ENCODE data around the gene DCAF4L1.
A peak's percentile ranks its signal among the peaks of the same experiment; 100 is the strongest.

The DCAF4L1 gene, protein sequence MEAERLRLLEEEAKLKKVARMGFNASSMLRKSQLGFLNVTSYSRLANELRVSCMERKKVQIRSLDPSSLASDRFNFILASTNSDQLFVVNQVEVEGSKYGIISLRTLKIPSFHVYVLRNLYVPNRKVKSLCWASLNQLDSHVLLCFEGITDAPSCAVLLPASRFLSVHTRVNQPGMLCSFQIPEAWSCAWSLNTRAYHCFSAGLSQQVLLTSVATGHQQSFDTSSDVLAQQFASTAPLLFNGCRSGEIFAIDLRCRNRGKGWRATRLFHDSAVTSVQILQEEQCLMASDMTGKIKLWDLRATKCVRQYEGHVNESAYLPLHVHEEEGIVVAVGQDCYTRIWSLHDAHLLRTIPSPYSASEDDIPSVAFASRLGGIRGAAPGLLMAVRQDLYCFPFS
- total RNA-seq = 0.17 to 2.2 (median 0.40) reads per million in 17 experiments

- no peak for DNase-seq
Measured at GRCh38 chr4:41981456-41981855, at the start of gene DCAF4L1. Gene DCAF4L1, plus strand, starts transcription at chr4:41981756. Its CDS starts 37 bp downstream, at chr4:41981793.

GRCh38 chr4:41932988-41933387, 48.6 kb upstream of the DCAF4L1 start:
- DNase-seq = no peak

DNA sequence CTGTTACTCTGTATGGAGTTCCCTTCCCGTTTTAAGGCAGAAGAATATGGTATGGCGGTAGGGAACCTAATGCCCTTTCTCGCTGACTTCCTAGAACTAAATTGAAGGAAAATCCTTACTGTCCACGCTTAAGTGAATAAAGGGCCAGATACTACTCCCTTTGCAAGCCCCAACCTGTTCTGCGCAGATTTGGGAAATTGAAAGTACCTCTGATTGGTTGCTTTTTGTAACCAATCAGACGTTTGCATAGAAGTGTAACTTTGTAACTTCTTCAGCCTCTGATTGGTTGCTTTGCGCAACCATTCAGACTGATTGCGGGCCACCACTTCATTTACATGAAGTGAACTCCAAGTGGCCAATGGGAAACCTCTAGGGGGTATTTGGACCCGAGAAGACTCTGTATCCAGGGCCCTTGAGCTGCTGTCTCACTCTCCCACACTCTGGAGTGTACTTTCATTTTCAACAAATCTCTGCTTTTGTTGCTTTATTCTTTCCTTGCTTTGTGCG, 47.5 kb upstream of the DCAF4L1 start:
- DNase-seq = peak; percentile 85 to 96 (median 90)

GRCh38 chr4:41934514-41934900, 47.0 kb upstream of the DCAF4L1 start:
- peak; percentile 59 to 88 (median 76) for DNase-seq

DNA sequence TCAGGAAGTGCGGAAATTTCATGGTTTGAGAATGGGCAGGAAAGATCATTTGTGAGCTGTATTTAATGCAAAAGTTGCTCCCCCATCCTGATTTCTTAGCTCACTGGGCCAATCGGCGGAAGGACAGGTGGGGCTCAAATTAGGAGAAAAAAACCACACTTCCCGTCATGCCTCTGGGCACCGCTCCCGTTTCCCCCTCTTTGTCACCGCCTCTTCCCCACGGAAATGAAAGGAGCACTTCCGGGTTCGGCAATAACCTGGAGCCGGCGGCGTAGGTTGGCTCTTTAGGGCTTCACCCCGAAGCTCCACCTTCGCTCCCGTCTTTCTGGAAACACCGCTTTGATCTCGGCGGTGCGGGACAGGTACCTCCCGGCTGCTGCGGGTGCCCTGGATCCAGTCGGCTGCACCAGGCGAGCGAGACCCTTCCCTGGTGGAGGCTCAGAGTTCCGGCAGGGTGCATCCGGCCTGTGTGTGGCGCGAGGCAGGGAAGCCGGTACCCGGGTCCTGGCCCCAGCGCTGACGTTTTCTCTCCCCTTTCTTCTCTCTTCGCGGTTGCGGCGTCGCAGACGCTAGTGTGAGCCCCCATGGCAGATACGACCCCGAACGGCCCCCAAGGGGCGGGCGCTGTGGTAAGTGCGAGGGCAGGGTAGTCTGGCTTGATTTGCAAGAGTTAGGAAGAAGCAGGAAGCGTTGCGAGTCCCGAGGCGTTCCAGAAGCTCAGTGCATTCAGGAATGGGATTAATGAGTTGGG, 46.5 kb upstream of the DCAF4L1 start, which contains the start of gene TMEM33:
Gene TMEM33, plus strand, starts transcription at position 529 of the 751 bp plus-strand sequence. Its CDS starts 56 bp downstream, at position 585.
- DNase-seq = peak; percentile 87 to 95 (median 94)

GRCh38 chr4:41935652-41936021, 45.9 kb upstream of the DCAF4L1 start:
- peak; percentile 63 to 71 (median 68) for DNase-seq

DNA sequence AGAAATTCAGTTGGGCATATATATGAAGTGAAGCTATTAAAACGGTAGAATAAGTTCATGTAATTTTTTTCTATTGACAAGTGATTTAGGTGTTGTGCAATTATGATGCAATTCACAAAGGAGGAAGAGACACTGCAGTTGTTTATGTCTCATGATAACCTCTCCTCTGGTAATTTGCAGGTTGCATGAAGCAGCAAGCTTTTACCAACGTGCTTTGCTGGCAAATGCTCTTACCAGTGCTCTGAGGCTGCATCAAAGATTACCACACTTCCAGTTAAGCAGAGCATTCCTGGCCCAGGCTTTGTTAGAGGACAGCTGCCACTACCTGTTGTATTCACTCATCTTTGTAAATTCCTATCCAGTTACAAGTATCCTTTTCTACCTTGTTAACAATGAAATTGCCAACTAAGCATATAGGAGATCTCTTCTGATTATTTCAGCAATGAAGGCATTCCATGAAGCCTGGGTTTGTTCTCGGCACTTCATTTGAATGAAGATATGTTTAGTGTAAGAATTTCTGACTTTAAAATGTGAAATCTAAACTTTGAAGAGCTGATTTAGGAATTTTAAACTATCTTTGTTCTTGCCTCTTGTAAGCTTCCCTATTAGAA, 42.4 kb upstream of the DCAF4L1 start:
- DNase-seq = peak; percentile 47 to 86 (median 76)

DNA sequence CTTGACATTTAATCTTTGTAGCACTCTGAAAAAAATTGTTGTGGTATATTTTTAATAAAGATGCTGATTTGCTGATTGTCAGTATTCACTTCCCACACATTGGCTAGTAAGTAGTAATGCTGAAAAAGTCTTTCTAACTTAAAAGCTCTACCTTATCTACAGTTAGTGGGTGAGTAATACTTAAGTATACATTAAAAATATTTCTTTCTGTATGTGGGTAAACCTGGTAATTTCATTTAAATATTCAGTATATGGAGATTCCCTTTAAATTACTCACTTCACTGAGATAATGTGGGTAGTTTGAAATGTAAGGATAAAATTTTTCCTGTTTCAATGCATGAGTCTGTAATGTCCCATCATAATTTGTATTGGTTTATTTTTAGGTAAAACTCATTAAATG, 40.7 kb upstream of the DCAF4L1 start:
- no peak for DNase-seq

- no peak for DNase-seq
Measured at GRCh38 chr4:41943506-41943905, 38.0 kb upstream of the DCAF4L1 start.

DNA sequence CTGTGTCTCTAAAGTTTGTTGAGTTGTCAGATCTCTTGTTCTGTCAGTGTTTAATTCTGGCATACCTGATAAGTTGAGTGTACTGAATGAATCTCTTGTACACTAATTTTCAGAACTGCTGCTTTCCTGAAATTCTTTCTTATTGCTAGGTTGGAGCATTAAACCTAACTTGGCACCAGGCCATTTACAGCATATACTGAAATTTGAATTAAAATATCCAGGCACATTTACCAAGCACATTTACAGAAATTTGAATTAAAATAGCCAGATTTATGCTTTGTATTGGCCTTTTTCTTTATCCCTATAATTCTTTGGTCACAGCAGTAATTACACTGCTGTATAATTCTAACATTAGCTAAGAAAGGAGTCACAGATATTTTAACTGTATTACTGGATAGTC, 37.5 kb upstream of the DCAF4L1 start:
- no peak for DNase-seq

- no peak for DNase-seq
Measured at GRCh38 chr4:41949531-41949930, 32.0 kb upstream of the DCAF4L1 start.

- DNase-seq = peak in 2 of 4 experiments; percentile 25 to 33
Measured at GRCh38 chr4:41957634-41958033, 23.9 kb upstream of the DCAF4L1 start.

GRCh38 chr4:41963105-41963504, 18.5 kb upstream of the DCAF4L1 start:
- DNase-seq = peak; percentile 13 to 54 (median 50)

GRCh38 chr4:41964401-41964800, 17.2 kb upstream of the DCAF4L1 start:
- no peak for DNase-seq

- DNase-seq = no peak
Measured at GRCh38 chr4:41967392-41967791, 14.2 kb upstream of the DCAF4L1 start.

GRCh38 chr4:41969671-41970070, 11.9 kb upstream of the DCAF4L1 start:
- peak; percentile 20 to 63 (median 36) for DNase-seq

DNA sequence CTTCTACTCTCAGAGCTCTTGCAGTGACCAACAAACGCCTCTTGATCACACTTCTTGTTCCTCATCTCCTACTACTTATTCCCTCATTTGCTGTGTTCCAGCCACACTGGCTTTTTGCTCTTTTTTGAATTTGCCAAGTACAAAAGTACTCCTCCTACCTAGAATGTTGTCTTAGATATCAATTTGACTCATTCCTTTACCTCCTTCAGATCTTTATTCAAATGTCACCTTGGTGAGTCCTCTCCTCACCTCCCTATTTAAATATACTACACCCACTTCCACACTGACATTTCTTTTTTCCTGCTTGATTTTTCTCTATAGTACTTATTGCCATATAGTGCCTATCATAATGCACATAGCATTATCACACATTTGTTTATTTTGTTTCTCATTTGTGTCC, 6.2 kb upstream of the DCAF4L1 start:
- peak in 3 of 4 experiments; percentile 17 to 47 (median 26) for DNase-seq

GRCh38 chr4:41976775-41977516, 4.6 kb upstream of the DCAF4L1 start:
- DNase-seq = no peak

GRCh38 chr4:41977709-41978108, 3.8 kb upstream of the DCAF4L1 start:
- DNase-seq = peak; percentile 48 to 67 (median 58)

- no peak for DNase-seq
Measured at GRCh38 chr4:41982716-41983115, 1.2 kb downstream of the DCAF4L1 start.

GRCh38 chr4:41985151-41985550, 3.6 kb downstream of the DCAF4L1 start:
- DNase-seq = no peak

- DNase-seq = peak in 2 of 4 experiments; percentile 4 to 11
Measured at GRCh38 chr4:41989994-41990364, 8.4 kb downstream of the DCAF4L1 start.

Measured in suppressor macrophage (primary cell).